IMR-90 (cell line): ENCODE results near the gene RAPGEF2. TPM values are rescaled to one million over a fixed set of nuclear protein-coding genes. Genes with fewer than 3 reads are reported as not detected.

ENCODE experiments used
- ATAC-seq: fragments of 200-7000 bp; cut with Tn5 transposase; 2 replicates; pipeline ENCODE4 v1.9.1; 2020; ENCODE audit warnings: low read depth, mild to moderate bottlenecking, moderate library complexity
- BruUV-seq: library from RNA; stranded (reverse); fragments of 400-500 nt; replicated peaks from 2 replicates; lab custom pipeline; 2021; lab: Mats Ljungman, UMichigan
- CTCF ChIA-PET: fragments of 300-600 bp; formaldehyde crosslinking; extraction: SDS; loops from one replicate; lab custom pipeline; 2021; ENCODE audit warnings: antibody characterized with exemption; lab: Yijun Ruan, JAX
- POLR2A ChIA-PET: fragments of 300-600 bp; sonication (Branson Sonifier 250); formaldehyde crosslinking; loops from one replicate; lab custom pipeline; 2022; ENCODE audit warnings: antibody characterized with exemption; ENCODE audit not compliant: unreplicated experiment; lab: Charles Lee
- DNase-seq: peaks from one replicate; pipeline ENCODE4 v3.0.0; 2013
- H2AFZ ChIP-seq: replicated peaks from 2 replicates; pipeline ENCODE3; 2013; ENCODE audit warnings: low read length, mild to moderate bottlenecking; ENCODE audit not compliant: poor library complexity
- H2AK5ac ChIP-seq: 2 replicates; pipeline ENCODE4 v1.6.1; 2013; ENCODE audit warnings: low read depth, low read length, inconsistent platforms
- H2AK9ac ChIP-seq: replicated peaks from 2 replicates; pipeline ENCODE3; 2013; ENCODE audit warnings: mild to moderate bottlenecking, low read depth, low read length, moderate library complexity; ENCODE audit not compliant: poor library complexity
- H2BK120ac ChIP-seq: 2 replicates; pipeline ENCODE4 v1.6.1; 2013; ENCODE audit warnings: low read depth, low read length, inconsistent platforms
- H2BK15ac ChIP-seq: 3 replicates; pipeline ENCODE4 v1.6.1; 2013; ENCODE audit warnings: low read depth, low read length, inconsistent platforms
- H2BK20ac ChIP-seq: 2 replicates; pipeline ENCODE4 v1.6.1; 2013; ENCODE audit warnings: low read depth, mild to moderate bottlenecking, inconsistent platforms, low read length, moderate library complexity
- H2BK5ac ChIP-seq: 2 replicates; pipeline ENCODE4 v1.6.1; 2013; ENCODE audit warnings: mild to moderate bottlenecking, low read depth, low read length, inconsistent platforms; ENCODE audit not compliant: poor library complexity, severe bottlenecking
- H3K14ac ChIP-seq: replicated peaks from 2 replicates; pipeline ENCODE4 v1.6.1; 2013; ENCODE audit warnings: low read depth, low read length, inconsistent platforms
- H3K18ac ChIP-seq: 2 replicates; pipeline ENCODE4 v1.6.1; 2013; ENCODE audit warnings: low read depth, low read length, control low read depth
- H3K23ac ChIP-seq: 2 replicates; pipeline ENCODE4 v1.6.1; 2013; ENCODE audit warnings: low read depth, low read length, inconsistent platforms
- H3K27ac ChIP-seq: 2 replicates; pipeline ENCODE4 v1.5.1; 2013; ENCODE audit warnings: mild to moderate bottlenecking, control low read depth, low read length; ENCODE audit not compliant: insufficient read depth
- H3K27me3 ChIP-seq: 2 replicates; pipeline ENCODE4 v1.6.1; 2013; ENCODE audit warnings: low read length; ENCODE audit not compliant: control insufficient read depth, insufficient read depth
- H3K36me3 ChIP-seq: 2 replicates; pipeline ENCODE4 v1.6.1; 2013; ENCODE audit warnings: low read length, mixed read lengths; ENCODE audit not compliant: control insufficient read depth, insufficient read depth
- H3K4ac ChIP-seq: 2 replicates; pipeline ENCODE4 v1.6.1; 2013; ENCODE audit warnings: low read depth, low read length, inconsistent platforms
- H3K4me1 ChIP-seq: 2 replicates; pipeline ENCODE4 v1.6.1; 2013; ENCODE audit warnings: low read length, mixed read lengths; ENCODE audit not compliant: control insufficient read depth, insufficient read depth
- H3K4me2 ChIP-seq: 2 replicates; pipeline ENCODE4 v1.6.1; 2013; ENCODE audit warnings: low read depth, mild to moderate bottlenecking, control low read depth, low read length, moderate library complexity
- H3K4me3 ChIP-seq: 2 replicates; pipeline ENCODE4 v1.5.1; 2013; ENCODE audit warnings: low read depth, mild to moderate bottlenecking, control low read depth, low read length, moderate library complexity; ENCODE audit not compliant: insufficient read depth
- H3K56ac ChIP-seq: 2 replicates; pipeline ENCODE4 v1.6.1; 2013; ENCODE audit warnings: low read length, inconsistent platforms; ENCODE audit not compliant: insufficient read depth; ENCODE audit errors: extremely low read depth
- H3K79me1 ChIP-seq, 2 experiments: 2 replicates each; pipeline ENCODE4 v1.6.1; 2013; ENCODE audit warnings: low read length in 2 of 2, inconsistent platforms in 1 of 2, low read depth in 1 of 2
- H3K9ac ChIP-seq: 2 replicates; pipeline ENCODE4 v1.6.1; 2013; ENCODE audit warnings: low read depth, low read length, control low read depth
- H3K9me1 ChIP-seq: 2 replicates; pipeline ENCODE4 v1.6.1; 2013; ENCODE audit warnings: low read length, inconsistent platforms; ENCODE audit not compliant: insufficient read depth
- H3K9me3 ChIP-seq: 2 replicates; pipeline ENCODE4 v1.6.1; 2013; ENCODE audit warnings: low read length; ENCODE audit not compliant: control insufficient read depth, insufficient read depth
- H4K20me1 ChIP-seq: 2 replicates; pipeline ENCODE4 v1.6.1; 2013; ENCODE audit warnings: low read length, inconsistent platforms; ENCODE audit not compliant: insufficient read depth
- H4K5ac ChIP-seq: 2 replicates; pipeline ENCODE4 v1.6.1; 2013; ENCODE audit warnings: mild to moderate bottlenecking, low read depth, low read length, control low read depth
- H4K8ac ChIP-seq, 2 experiments: 2 replicates each; pipeline ENCODE4 v1.6.1; 2013; ENCODE audit warnings: low read depth in 2 of 2, low read length in 2 of 2, control low read depth in 1 of 2, inconsistent platforms in 1 of 2
- H4K91ac ChIP-seq: 2 replicates; pipeline ENCODE4 v1.6.1; 2013; ENCODE audit warnings: low read depth, low read length, inconsistent platforms; ENCODE audit not compliant: insufficient read depth
- BHLHE40 ChIP-seq: fragments of 150-350 bp; IDR thresholded peaks from 2 replicates; pipeline ENCODE4 v1.6.1; 2016; ENCODE audit warnings: mild to moderate bottlenecking, low read depth, low read length
- CEBPB ChIP-seq: IDR thresholded peaks from 2 replicates; pipeline ENCODE4 v1.6.1; 2012; ENCODE audit warnings: low read depth, low read length, improper control_type of control experiment
- CHD1 ChIP-seq: IDR thresholded peaks from 2 replicates; pipeline ENCODE4 v1.6.1; 2012; ENCODE audit warnings: low read depth, low read length, improper control_type of control experiment
- CTCF ChIP-seq: conservative IDR thresholded peaks from 2 replicates; pipeline ENCODE4 v1.5.1; 2012; ENCODE audit warnings: mild to moderate bottlenecking, low read depth, low read length, improper control_type of control experiment
- FOS ChIP-seq: fragments of 150-350 bp; IDR thresholded peaks from 2 replicates; pipeline ENCODE4 v1.6.1; 2016; ENCODE audit warnings: low read depth, low read length
- MAFK ChIP-seq: IDR thresholded peaks from 2 replicates; pipeline ENCODE4 v1.6.1; 2012; ENCODE audit warnings: low read depth, low read length, improper control_type of control experiment
- MAZ ChIP-seq: IDR thresholded peaks from 2 replicates; pipeline ENCODE4 v1.6.1; 2012; ENCODE audit warnings: low read depth, mild to moderate bottlenecking, low read length, improper control_type of control experiment, moderate library complexity, borderline replicate concordance
- NFE2L2 ChIP-seq: fragments of 150-350 bp; IDR thresholded peaks from 2 replicates; pipeline ENCODE4 v1.6.1; 2016; ENCODE audit warnings: low read depth, mild to moderate bottlenecking, low read length
- POLR2A ChIP-seq: IDR thresholded peaks from 2 replicates; pipeline ENCODE4 v1.6.1; 2012; ENCODE audit warnings: mild to moderate bottlenecking, low read depth, low read length
- RAD21 ChIP-seq: IDR thresholded peaks from 2 replicates; pipeline ENCODE4 v1.6.1; 2012; ENCODE audit warnings: low read length, improper control_type of control experiment
- RCOR1 ChIP-seq: IDR thresholded peaks from 2 replicates; pipeline ENCODE4 v1.6.1; 2012; ENCODE audit warnings: mild to moderate bottlenecking, low read length, improper control_type of control experiment; ENCODE audit not compliant: insufficient replicate concordance
- USF2 ChIP-seq: fragments of 150-350 bp; IDR thresholded peaks from 2 replicates; pipeline ENCODE4 v1.6.1; 2017; ENCODE audit warnings: mild to moderate bottlenecking, antibody characterized with exemption, low read length, low read depth
- dilution Hi-C: fragments of 300-500 bp; cut with HindIII; formaldehyde crosslinking; loops from one replicate; pipeline ENCODE4 v1.14.3; 2018; ENCODE audit warnings: low sequenced_read_pairs; ENCODE audit not compliant: unreplicated experiment
- in situ Hi-C: fragments of 300-500 bp; cut with MboI; formaldehyde crosslinking; loops from 3 replicates; pipeline ENCODE4 v1.14.3; 2019; ENCODE audit warnings: low sequenced_read_pairs, inconsistent platforms, mixed read lengths
- intact Hi-C: fragments of 100-400 bp; cut with micrococcal nuclease; formaldehyde crosslinking; loops from 2 replicates; pipeline ENCODE4 v1.10.0; 2022
- polyA plus RNA-seq, 3 experiments: library from polyadenylated mRNA; depleted of rRNA; stranded (reverse); fragments of >200 nt; gene quantifications; 2 replicates each; pipeline ENCODE4 v1.2.3, GENCODE V29; 2012; ENCODE audit warnings: low replicate concordance in 1 of 3
- total RNA-seq: library from RNA; depleted of rRNA; stranded (reverse); fragments of >200 nt; gene quantifications from 2 replicates; pipeline ENCODE4 v1.2.3, GENCODE V29; 2012

Gene RAPGEF2
- total and polyA plus RNA-seq, 2 of the 4 experiments (the other 2 are of a cell fraction), result 27.6 to 109 TPM

GRCh38 chr4:159138436-159138835 is 35.6 kb downstream of the RAPGEF2 start:
- Histone ChIP-seq H3K9me1 (peaks cover 3% of the 10 kb centered on the region; the same call in 1 of the 2 replicates), H3K27ac (no peak overlapping the region), H3K27me3 (no peaks in the 10 kb centered on the region), H3K4ac (no peak overlapping the region), H3K9ac (no peak overlapping the region), H3K4me1 (peaks cover 3% of the 10 kb centered on the region; the same call in 1 of the 2 replicates), H4K5ac (no peak overlapping the region), H3K23ac (no peak overlapping the region), H3K56ac (no peak overlapping the region), H2BK20ac (no peak overlapping the region), H4K20me1 (peaks cover 3% of the 10 kb centered on the region; the same call in 1 of the 2 replicates), H3K9me3 (no peaks in the 10 kb centered on the region), H2BK120ac (no peak overlapping the region), H2BK15ac (no peak overlapping the region), H2AFZ (no peak overlapping the region), H3K36me3 (no peaks in the 10 kb centered on the region), H4K91ac (no peak overlapping the region), H2AK5ac (no peak overlapping the region), H2AK9ac (no peak overlapping the region), H3K18ac (no peak overlapping the region), H3K4me2 (no peak overlapping the region), H4K8ac (no peak overlapping the region), H3K14ac (no peak overlapping the region), H3K79me1 (peaks cover 21 to 43% of the 10 kb centered on the region in 2 experiments), H2BK5ac (no peak overlapping the region), H3K4me3 (no peak overlapping the region)
- no peak for DNase-seq
- ATAC-seq, result no peak
- CTCF ChIA-PET, result no interaction called here
- dilution Hi-C loops, result no loop called here
- TF ChIP-seq RCOR1 (no peak), NFE2L2 (no peak), CEBPB (no peak), POLR2A (no peak), MAZ (no peak), CHD1 (no peak), FOS (no peak), MAFK (no peak), USF2 (no peak), CTCF (no peak), BHLHE40 (no peak), RAD21 (no peak)
- BruUV-seq, result no TSS peak
- in situ Hi-C loops, result no loop called here
- intact Hi-C loops, result no loop called here
- POLR2A ChIA-PET, result no interaction called here
